Measurements from ENCODE around the gene CHADL. TPM values are rescaled to one million over a fixed set of nuclear protein-coding genes. Genes with fewer than 3 reads are reported as not detected.
A peak's percentile ranks its signal among the peaks of the same experiment; 100 is the strongest.

Gene CHADL
- total and polyA plus RNA-seq, 10 of the 15 experiments (the other 5 are each of a cell fraction or from before 2014, with no cell fraction given): 0.24 TPM; not detected in 9

- no peak for TF ChIP-seq NKRF (conservative IDR thresholded peaks at IDR 0.05)
- TF ChIP-seq GATAD2B (conservative IDR thresholded peaks at IDR 0.05; ENCODE audit: low read depth): peak; percentile 25; the same call in 1 of the 2 replicates
- TF ChIP-seq POLR2AphosphoS2 (IDR thresholded peaks at IDR 0.05; ENCODE audit: low read depth, low read length): no peak
- TF ChIP-seq ZBTB33 (IDR thresholded peaks at IDR 0.05): no peak
- TF ChIP-seq E2F4 (IDR thresholded peaks at IDR 0.05; ENCODE audit: low read depth, low read length): no peak
- TF ChIP-seq BACH1 (IDR thresholded peaks at IDR 0.05; ENCODE audit: borderline replicate concordance): 0 out of 2 replicates have a peak, but pooled peaks have one; percentile 31
- TF ChIP-seq CTCF (IDR thresholded peaks at IDR 0.05 in 2 of 3, conservative IDR thresholded peaks at IDR 0.05 in 1 of 3; ENCODE audit: control insufficient read depth in 2 of 3, extremely low read depth in 1 of 3, insufficient read depth in 1 of 3, low read depth in 3 of 3, low read length in 3 of 3): peak in 1 of 3 experiments; percentile 9; a peak in 1 of 6 replicates
- no peak for TF ChIP-seq STAT1 (conservative IDR thresholded peaks at IDR 0.05)
- no peak for TF ChIP-seq FOS (IDR thresholded peaks at IDR 0.05; ENCODE audit: borderline replicate concordance, extremely low read depth, insufficient read length)
These were observed 43.4 kb downstream of the CHADL start (continued) for GRCh38 chr22:41197038-41197972.
